NCI-H1048 (cell line): Measurements from ENCODE around the gene AOC3.
"Not testable (repeated sequence)": the region's sequence is repeated elsewhere in the genome, so short reads cannot be mapped to it uniquely, and the experiment has no call there.

Experiments used
- DNase-seq: peaks from one replicate; lab custom pipeline; 2025; lab: John Stamatoyannopoulos, UW

The AOC3 gene

GRCh38 chr17:42844761-42845555, 6.0 kb upstream of the AOC3 start:
- DNase-seq: no peak

- no peak for DNase-seq
Observed at GRCh38 chr17:42845556-42845917, 5.5 kb upstream of the AOC3 start.

GRCh38 chr17:42845918-42846593, 4.9 kb upstream of the AOC3 start:
- DNase-seq: no peak

GRCh38 chr17:42846594-42847280, 4.3 kb upstream of the AOC3 start:
- DNase-seq: no peak

GRCh38 chr17:42848093-42848492, 2.9 kb upstream of the AOC3 start:
- DNase-seq: no peak

- DNase-seq: no peak
Observed at GRCh38 chr17:42849031-42849430, 2.0 kb upstream of the AOC3 start.

- no peak for DNase-seq
Observed at GRCh38 chr17:42849451-42850181, 1.4 kb upstream of the AOC3 start.

GRCh38 chr17:42851371-42852240, 607 bp downstream of the AOC3 start:
- DNase-seq: not testable (repeated sequence)

GRCh38 chr17:42852351-42852750, 1.4 kb downstream of the AOC3 start:
- no peak for DNase-seq

- no peak for DNase-seq
Observed at GRCh38 chr17:42853004-42853403, 2.0 kb downstream of the AOC3 start.

GRCh38 chr17:42853597-42853967, 2.6 kb downstream of the AOC3 start:
- DNase-seq: no peak

- DNase-seq: no peak
Observed at GRCh38 chr17:42853968-42854790, 3.2 kb downstream of the AOC3 start.

GRCh38 chr17:42855048-42855596, 4.1 kb downstream of the AOC3 start:
- DNase-seq: no peak

- not testable (repeated sequence) for DNase-seq
Observed at GRCh38 chr17:42856093-42856492, 5.1 kb downstream of the AOC3 start.

- not testable (repeated sequence) for DNase-seq
Observed at GRCh38 chr17:42856516-42856915, 5.5 kb downstream of the AOC3 start.

GRCh38 chr17:42857389-42857788, 6.4 kb downstream of the AOC3 start:
- no peak for DNase-seq

- no peak for DNase-seq
Observed at GRCh38 chr17:42865638-42866094, 14.7 kb downstream of the AOC3 start.

GRCh38 chr17:42866216-42866615, 15.2 kb downstream of the AOC3 start:
- DNase-seq: no peak

GRCh38 chr17:42866631-42867575, 15.9 kb downstream of the AOC3 start:
- no peak for DNase-seq
